RKO (cell line): ENCODE measurements around the gene SCAF4.
"Not testable (repeated sequence)": the region's sequence is repeated elsewhere in the genome, so short reads cannot be mapped to it uniquely, and the experiment has no call there.

Experiments
- DNase-seq: peaks from one replicate; pipeline ENCODE4 v3.0.0-alpha.2; 2016; ENCODE audit warnings: low spot score

Gene SCAF4

GRCh38 chr21:31644643-31645042, 87.3 kb downstream of the SCAF4 start:
- DNase-seq, result no peak

GRCh38 chr21:31641416-31641922, 90.4 kb downstream of the SCAF4 start:
- DNase-seq, result no peak

GRCh38 chr21:31636874-31637273, 95.0 kb downstream of the SCAF4 start:
- DNase-seq, result no peak

- no peak for DNase-seq
These were observed 96.9 kb downstream of the SCAF4 start for GRCh38 chr21:31634993-31635392.

- DNase-seq, result not testable (repeated sequence)
These were observed 100.0 kb downstream of the SCAF4 start for GRCh38 chr21:31631881-31632280.

GRCh38 chr21:31629972-31630711, 101.8 kb downstream of the SCAF4 start:
- DNase-seq, result peak; percentile 9

GRCh38 chr21:31624961-31625491, 106.9 kb downstream of the SCAF4 start:
- DNase-seq, result no peak

GRCh38 chr21:31624181-31624580, 107.7 kb downstream of the SCAF4 start:
- no peak for DNase-seq

- DNase-seq, result no peak
These were observed 108.3 kb downstream of the SCAF4 start for GRCh38 chr21:31623664-31624063.

GRCh38 chr21:31622397-31622796, 109.5 kb downstream of the SCAF4 start:
- no peak for DNase-seq
